Fibroblast of mammary gland (primary cell): ENCODE data around the gene TNS1.

Source experiments
- DNase-seq: peaks from one replicate; pipeline ENCODE4 v3.0.0-alpha.2; 2010; ENCODE audit warnings: low read depth
- H3K4me3 ChIP-seq: 2 replicates; pipeline ENCODE4 v1.5.1; 2011; ENCODE audit warnings: low read depth, mild to moderate bottlenecking, low read length, moderate library complexity; ENCODE audit not compliant: control insufficient read depth
- CTCF ChIP-seq: conservative IDR thresholded peaks from 2 replicates; pipeline ENCODE4 v1.5.1; 2011; ENCODE audit warnings: low read depth, low read length, inconsistent platforms; ENCODE audit not compliant: control insufficient read depth, insufficient read depth

The TNS1 gene

GRCh38 chr2:217928324-217929181 lies 74.2 kb downstream of the TNS1 start:
- no peak overlapping the region for H3K4me3 ChIP-seq
- no peak for TF ChIP-seq CTCF

GRCh38 chr2:217927601-217928323 lies 75.0 kb downstream of the TNS1 start:
- DNase-seq = no peak
- no peak for TF ChIP-seq CTCF
- H3K4me3 ChIP-seq = no peak overlapping the region

More at GRCh38 chr2:217928324-217929181, 74.2 kb downstream of the TNS1 start:
- peak; percentile 30 for DNase-seq

GRCh38 chr2:217926801-217927200 lies 76.0 kb downstream of the TNS1 start:
- no peak for TF ChIP-seq CTCF
- DNase-seq = no peak

GRCh38 chr2:217924346-217924901 lies 78.4 kb downstream of the TNS1 start:
- no peak overlapping the region for H3K4me3 ChIP-seq
- no peak for DNase-seq
- no peak for TF ChIP-seq CTCF

More at GRCh38 chr2:217926801-217927200, 76.0 kb downstream of the TNS1 start:
- no peak overlapping the region for H3K4me3 ChIP-seq

GRCh38 chr2:217923007-217923686 lies 79.6 kb downstream of the TNS1 start:
- DNase-seq = no peak
- TF ChIP-seq CTCF = no peak
- no peak overlapping the region for H3K4me3 ChIP-seq
